Nephron progenitor cell (in vitro differentiated cells): ENCODE data around the gene ENTPD5.

Experiments
- DNase-seq: peaks from one replicate; pipeline ENCODE4 v3.0.0; 2021
- H3K27ac Mint-ChIP-seq: 2 replicates; pipeline ENCODE4 v1.8.0; 2021; ENCODE audit warnings: mild to moderate bottlenecking, moderate library complexity, mixed read lengths
- H3K27me3 Mint-ChIP-seq: 2 replicates; pipeline ENCODE4 v1.8.0; 2021; ENCODE audit warnings: mild to moderate bottlenecking, low read depth, mixed read lengths; ENCODE audit not compliant: poor library complexity
- H3K36me3 Mint-ChIP-seq: 2 replicates; pipeline ENCODE4 v1.8.0; 2021; ENCODE audit warnings: low read depth, mixed read lengths
- H3K4me1 Mint-ChIP-seq: 2 replicates; pipeline ENCODE4 v1.8.0; 2021; ENCODE audit warnings: mixed read lengths
- H3K4me3 Mint-ChIP-seq: 2 replicates; pipeline ENCODE4 v1.8.0; 2021; ENCODE audit warnings: mild to moderate bottlenecking, moderate library complexity, mixed read lengths
- H3K9me3 Mint-ChIP-seq: 2 replicates; pipeline ENCODE4 v1.8.0; 2021; ENCODE audit warnings: mild to moderate bottlenecking, moderate library complexity, mixed read lengths
- CTCF ChIP-seq: fragments of 200-600 bp; sonication (generic); IDR thresholded peaks from 2 replicates; pipeline ENCODE4 v1.5.0; 2021; ENCODE audit warnings: antibody characterized with exemption

ENTPD5 gene

GRCh38 chr14:74049876-74050495 lies 30.9 kb upstream of the ENTPD5 start:
- no peak for DNase-seq
- no peak overlapping the region for H3K4me3 Mint-ChIP-seq
- peaks cover 4% of the 10 kb centered on the region for H3K36me3 Mint-ChIP-seq
- H3K9me3 Mint-ChIP-seq: peaks cover 3% of the 10 kb centered on the region
- H3K27ac Mint-ChIP-seq: no peak overlapping the region
- H3K4me1 Mint-ChIP-seq: no peaks in the 10 kb centered on the region
- peaks cover 3% of the 10 kb centered on the region for H3K27me3 Mint-ChIP-seq
- TF ChIP-seq CTCF: no peak

GRCh38 chr14:74048281-74048680 lies 29.2 kb upstream of the ENTPD5 start:
- no peak for DNase-seq
- Mint-ChIP-seq H3K9me3 (no peaks in the 10 kb centered on the region), H3K36me3 (no peaks in the 10 kb centered on the region), H3K27me3 (no peaks in the 10 kb centered on the region), H3K27ac (no peak overlapping the region), H3K4me1 (no peaks in the 10 kb centered on the region), H3K4me3 (no peak overlapping the region)
- no peak for TF ChIP-seq CTCF

- TF ChIP-seq CTCF: no peak
- no peaks in the 10 kb centered on the region for H3K4me1 Mint-ChIP-seq
- no peak for DNase-seq
- H3K4me3 Mint-ChIP-seq: no peak overlapping the region
- no peak overlapping the region for H3K27ac Mint-ChIP-seq
- H3K9me3 Mint-ChIP-seq: no peaks in the 10 kb centered on the region
- no peaks in the 10 kb centered on the region for H3K36me3 Mint-ChIP-seq
- no peaks in the 10 kb centered on the region for H3K27me3 Mint-ChIP-seq
Measured at GRCh38 chr14:74045522-74045921, 26.4 kb upstream of the ENTPD5 start.

- Mint-ChIP-seq H3K36me3 (no peaks in the 10 kb centered on the region), H3K4me3 (no peak overlapping the region), H3K4me1 (no peaks in the 10 kb centered on the region), H3K9me3 (no peaks in the 10 kb centered on the region), H3K27me3 (no peaks in the 10 kb centered on the region), H3K27ac (no peak overlapping the region)
- no peak for DNase-seq
- no peak for TF ChIP-seq CTCF
Measured at GRCh38 chr14:74042296-74042695, 23.2 kb upstream of the ENTPD5 start.

GRCh38 chr14:74038020-74038859 lies 19.2 kb upstream of the ENTPD5 start:
- no peak overlapping the region for H3K4me3 Mint-ChIP-seq
- no peak overlapping the region for H3K27ac Mint-ChIP-seq
- H3K36me3 Mint-ChIP-seq: no peaks in the 10 kb centered on the region
- peak; percentile 70 for TF ChIP-seq CTCF
- H3K9me3 Mint-ChIP-seq: no peaks in the 10 kb centered on the region
- no peaks in the 10 kb centered on the region for H3K27me3 Mint-ChIP-seq
- DNase-seq: no peak
- no peaks in the 10 kb centered on the region for H3K4me1 Mint-ChIP-seq

- Mint-ChIP-seq H3K9me3 (no peaks in the 10 kb centered on the region), H3K27ac (no peak overlapping the region), H3K4me1 (no peaks in the 10 kb centered on the region), H3K36me3 (no peaks in the 10 kb centered on the region), H3K4me3 (no peak overlapping the region), H3K27me3 (no peaks in the 10 kb centered on the region)
- TF ChIP-seq CTCF: no peak
- no peak for DNase-seq
Measured at GRCh38 chr14:74035556-74035955, 16.5 kb upstream of the ENTPD5 start.
